ENCODE measurements around the gene PLEKHA4. TPM values are rescaled to one million over a fixed set of nuclear protein-coding genes. Genes with fewer than 3 reads are reported as not detected.

The PLEKHA4 gene
- total and polyA plus RNA-seq, 2 experiments from 2014 or later, result 12.2 to 12.3 TPM

DNA sequence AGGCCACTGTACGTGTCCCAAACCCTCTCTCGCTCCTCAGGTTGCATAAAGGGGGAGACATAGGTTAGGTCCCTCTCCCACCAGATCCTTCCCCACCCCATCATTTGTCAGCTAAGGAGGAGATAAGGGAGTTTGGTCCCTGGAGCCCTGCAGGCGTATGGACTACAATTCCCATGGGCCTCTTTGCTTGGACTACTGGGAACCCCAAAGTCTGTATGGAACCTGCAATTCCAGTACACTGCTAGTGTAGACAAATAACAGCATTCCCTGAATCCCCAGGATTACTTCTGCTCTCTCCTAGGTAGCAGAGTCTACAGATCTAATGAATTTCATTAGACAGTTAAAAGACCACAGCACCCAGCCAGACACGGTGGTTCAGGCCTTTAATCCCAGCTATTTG lies 16.1 kb downstream of the PLEKHA4 start:
- peaks cover 12% of the 10 kb centered on the region for H3K27me3 Mint-ChIP-seq (ENCODE audit: insufficient read depth, low read depth, poor library complexity)
- peak; percentile 32; the same call in 2 of the 3 replicates for ATAC-seq

More for the DNA sequence above, 16.1 kb downstream of the PLEKHA4 start:
- Histone ChIP-seq H3K4me2 (no peak overlapping the region), H4K20me1 (replicated peaks; ENCODE audit: insufficient read depth) (no peaks in the 10 kb centered on the region), H3K4me1 (ENCODE audit: insufficient read depth) (no peaks in the 10 kb centered on the region), H3K27me3 (ENCODE audit: insufficient read depth) (no peaks in the 10 kb centered on the region), H3K4me3 (no peak overlapping the region), H3K36me3 (ENCODE audit: insufficient read depth) (no peaks in the 10 kb centered on the region; the same call in 1 of the 2 replicates), H2AFZ (no peak overlapping the region), H3K9me2 (ENCODE audit: insufficient read depth) (no peaks in the 10 kb centered on the region), H3K27ac (ENCODE audit: low read depth) (no peak overlapping the region), H3K79me2 (replicated peaks; ENCODE audit: insufficient read depth) (no peaks in the 10 kb centered on the region), H3F3A (replicated peaks; ENCODE audit: low read depth) (no peaks in the 10 kb centered on the region)
- TF ChIP-seq CREB1 (CRISPR knock-in tag; IDR thresholded peaks at IDR 0.05; ENCODE audit: low read depth) (no peak), ZNF331 (CRISPR knock-in tag; IDR thresholded peaks at IDR 0.05; ENCODE audit: low read depth) (no peak), EZH2 (IDR thresholded peaks at IDR 0.05; ENCODE audit: low read depth, unreplicated experiment) (no peak), NANOG (IDR thresholded peaks at IDR 0.05; ENCODE audit: borderline replicate concordance) (no peak), POLR2AphosphoS5 (IDR thresholded peaks at IDR 0.05; ENCODE audit: low read depth) (no peak), ZNF114 (CRISPR knock-in tag; IDR thresholded peaks at IDR 0.05) (no peak), JUNB (IDR thresholded peaks at IDR 0.05; ENCODE audit: unreplicated experiment) (no peak), EZH2phosphoT487 (IDR thresholded peaks at IDR 0.05; ENCODE audit: unreplicated experiment) (no peak), STAT1 (IDR thresholded peaks at IDR 0.05; ENCODE audit: unreplicated experiment) (no peak)
- TF ChIP-seq, protein P1, sequence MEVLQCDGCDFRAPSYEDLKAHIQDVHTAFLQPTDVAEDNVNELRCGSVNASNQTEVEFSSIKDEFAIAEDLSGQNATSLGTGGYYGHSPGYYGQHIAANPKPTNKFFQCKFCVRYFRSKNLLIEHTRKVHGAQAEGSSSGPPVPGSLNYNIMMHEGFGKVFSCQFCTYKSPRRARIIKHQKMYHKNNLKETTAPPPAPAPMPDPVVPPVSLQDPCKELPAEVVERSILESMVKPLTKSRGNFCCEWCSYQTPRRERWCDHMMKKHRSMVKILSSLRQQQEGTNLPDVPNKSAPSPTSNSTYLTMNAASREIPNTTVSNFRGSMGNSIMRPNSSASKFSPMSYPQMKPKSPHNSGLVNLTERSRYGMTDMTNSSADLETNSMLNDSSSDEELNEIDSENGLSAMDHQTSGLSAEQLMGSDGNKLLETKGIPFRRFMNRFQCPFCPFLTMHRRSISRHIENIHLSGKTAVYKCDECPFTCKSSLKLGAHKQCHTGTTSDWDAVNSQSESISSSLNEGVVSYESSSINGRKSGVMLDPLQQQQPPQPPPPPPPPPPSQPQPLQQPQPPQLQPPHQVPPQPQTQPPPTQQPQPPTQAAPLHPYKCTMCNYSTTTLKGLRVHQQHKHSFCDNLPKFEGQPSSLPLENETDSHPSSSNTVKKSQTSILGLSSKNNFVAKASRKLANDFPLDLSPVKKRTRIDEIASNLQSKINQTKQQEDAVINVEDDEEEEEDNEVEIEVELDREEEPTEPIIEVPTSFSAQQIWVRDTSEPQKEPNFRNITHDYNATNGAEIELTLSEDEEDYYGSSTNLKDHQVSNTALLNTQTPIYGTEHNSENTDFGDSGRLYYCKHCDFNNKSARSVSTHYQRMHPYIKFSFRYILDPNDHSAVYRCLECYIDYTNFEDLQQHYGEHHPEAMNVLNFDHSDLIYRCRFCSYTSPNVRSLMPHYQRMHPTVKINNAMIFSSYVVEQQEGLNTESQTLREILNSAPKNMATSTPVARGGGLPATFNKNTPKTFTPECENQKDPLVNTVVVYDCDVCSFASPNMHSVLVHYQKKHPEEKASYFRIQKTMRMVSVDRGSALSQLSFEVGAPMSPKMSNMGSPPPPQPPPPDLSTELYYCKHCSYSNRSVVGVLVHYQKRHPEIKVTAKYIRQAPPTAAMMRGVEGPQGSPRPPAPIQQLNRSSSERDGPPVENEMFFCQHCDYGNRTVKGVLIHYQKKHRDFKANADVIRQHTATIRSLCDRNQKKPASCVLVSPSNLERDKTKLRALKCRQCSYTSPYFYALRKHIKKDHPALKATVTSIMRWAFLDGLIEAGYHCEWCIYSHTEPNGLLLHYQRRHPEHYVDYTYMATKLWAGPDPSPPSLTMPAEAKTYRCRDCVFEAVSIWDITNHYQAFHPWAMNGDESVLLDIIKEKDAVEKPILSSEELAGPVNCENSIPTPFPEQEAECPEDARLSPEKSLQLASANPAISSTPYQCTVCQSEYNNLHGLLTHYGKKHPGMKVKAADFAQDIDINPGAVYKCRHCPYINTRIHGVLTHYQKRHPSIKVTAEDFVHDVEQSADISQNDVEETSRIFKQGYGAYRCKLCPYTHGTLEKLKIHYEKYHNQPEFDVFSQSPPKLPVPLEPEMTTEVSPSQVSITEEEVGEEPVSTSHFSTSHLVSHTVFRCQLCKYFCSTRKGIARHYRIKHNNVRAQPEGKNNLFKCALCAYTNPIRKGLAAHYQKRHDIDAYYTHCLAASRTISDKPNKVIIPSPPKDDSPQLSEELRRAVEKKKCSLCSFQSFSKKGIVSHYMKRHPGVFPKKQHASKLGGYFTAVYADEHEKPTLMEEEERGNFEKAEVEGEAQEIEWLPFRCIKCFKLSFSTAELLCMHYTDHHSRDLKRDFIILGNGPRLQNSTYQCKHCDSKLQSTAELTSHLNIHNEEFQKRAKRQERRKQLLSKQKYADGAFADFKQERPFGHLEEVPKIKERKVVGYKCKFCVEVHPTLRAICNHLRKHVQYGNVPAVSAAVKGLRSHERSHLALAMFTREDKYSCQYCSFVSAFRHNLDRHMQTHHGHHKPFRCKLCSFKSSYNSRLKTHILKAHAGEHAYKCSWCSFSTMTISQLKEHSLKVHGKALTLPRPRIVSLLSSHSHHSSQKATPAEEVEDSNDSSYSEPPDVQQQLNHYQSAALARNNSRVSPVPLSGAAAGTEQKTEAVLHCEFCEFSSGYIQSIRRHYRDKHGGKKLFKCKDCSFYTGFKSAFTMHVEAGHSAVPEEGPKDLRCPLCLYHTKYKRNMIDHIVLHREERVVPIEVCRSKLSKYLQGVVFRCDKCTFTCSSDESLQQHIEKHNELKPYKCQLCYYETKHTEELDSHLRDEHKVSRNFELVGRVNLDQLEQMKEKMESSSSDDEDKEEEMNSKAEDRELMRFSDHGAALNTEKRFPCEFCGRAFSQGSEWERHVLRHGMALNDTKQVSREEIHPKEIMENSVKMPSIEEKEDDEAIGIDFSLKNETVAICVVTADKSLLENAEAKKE (CRISPR knock-in tag; IDR thresholded peaks at IDR 0.05), result no peak
- TF ChIP-seq, protein P2, sequence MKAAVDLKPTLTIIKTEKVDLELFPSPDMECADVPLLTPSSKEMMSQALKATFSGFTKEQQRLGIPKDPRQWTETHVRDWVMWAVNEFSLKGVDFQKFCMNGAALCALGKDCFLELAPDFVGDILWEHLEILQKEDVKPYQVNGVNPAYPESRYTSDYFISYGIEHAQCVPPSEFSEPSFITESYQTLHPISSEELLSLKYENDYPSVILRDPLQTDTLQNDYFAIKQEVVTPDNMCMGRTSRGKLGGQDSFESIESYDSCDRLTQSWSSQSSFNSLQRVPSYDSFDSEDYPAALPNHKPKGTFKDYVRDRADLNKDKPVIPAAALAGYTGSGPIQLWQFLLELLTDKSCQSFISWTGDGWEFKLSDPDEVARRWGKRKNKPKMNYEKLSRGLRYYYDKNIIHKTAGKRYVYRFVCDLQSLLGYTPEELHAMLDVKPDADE (IDR thresholded peaks at IDR 0.05), result no peak
- TF ChIP-seq, protein P3, sequence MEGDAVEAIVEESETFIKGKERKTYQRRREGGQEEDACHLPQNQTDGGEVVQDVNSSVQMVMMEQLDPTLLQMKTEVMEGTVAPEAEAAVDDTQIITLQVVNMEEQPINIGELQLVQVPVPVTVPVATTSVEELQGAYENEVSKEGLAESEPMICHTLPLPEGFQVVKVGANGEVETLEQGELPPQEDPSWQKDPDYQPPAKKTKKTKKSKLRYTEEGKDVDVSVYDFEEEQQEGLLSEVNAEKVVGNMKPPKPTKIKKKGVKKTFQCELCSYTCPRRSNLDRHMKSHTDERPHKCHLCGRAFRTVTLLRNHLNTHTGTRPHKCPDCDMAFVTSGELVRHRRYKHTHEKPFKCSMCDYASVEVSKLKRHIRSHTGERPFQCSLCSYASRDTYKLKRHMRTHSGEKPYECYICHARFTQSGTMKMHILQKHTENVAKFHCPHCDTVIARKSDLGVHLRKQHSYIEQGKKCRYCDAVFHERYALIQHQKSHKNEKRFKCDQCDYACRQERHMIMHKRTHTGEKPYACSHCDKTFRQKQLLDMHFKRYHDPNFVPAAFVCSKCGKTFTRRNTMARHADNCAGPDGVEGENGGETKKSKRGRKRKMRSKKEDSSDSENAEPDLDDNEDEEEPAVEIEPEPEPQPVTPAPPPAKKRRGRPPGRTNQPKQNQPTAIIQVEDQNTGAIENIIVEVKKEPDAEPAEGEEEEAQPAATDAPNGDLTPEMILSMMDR (conservative IDR thresholded peaks at IDR 0.05; ENCODE audit: low read depth in 2 of 2), result no peak
- TF ChIP-seq, protein P4, sequence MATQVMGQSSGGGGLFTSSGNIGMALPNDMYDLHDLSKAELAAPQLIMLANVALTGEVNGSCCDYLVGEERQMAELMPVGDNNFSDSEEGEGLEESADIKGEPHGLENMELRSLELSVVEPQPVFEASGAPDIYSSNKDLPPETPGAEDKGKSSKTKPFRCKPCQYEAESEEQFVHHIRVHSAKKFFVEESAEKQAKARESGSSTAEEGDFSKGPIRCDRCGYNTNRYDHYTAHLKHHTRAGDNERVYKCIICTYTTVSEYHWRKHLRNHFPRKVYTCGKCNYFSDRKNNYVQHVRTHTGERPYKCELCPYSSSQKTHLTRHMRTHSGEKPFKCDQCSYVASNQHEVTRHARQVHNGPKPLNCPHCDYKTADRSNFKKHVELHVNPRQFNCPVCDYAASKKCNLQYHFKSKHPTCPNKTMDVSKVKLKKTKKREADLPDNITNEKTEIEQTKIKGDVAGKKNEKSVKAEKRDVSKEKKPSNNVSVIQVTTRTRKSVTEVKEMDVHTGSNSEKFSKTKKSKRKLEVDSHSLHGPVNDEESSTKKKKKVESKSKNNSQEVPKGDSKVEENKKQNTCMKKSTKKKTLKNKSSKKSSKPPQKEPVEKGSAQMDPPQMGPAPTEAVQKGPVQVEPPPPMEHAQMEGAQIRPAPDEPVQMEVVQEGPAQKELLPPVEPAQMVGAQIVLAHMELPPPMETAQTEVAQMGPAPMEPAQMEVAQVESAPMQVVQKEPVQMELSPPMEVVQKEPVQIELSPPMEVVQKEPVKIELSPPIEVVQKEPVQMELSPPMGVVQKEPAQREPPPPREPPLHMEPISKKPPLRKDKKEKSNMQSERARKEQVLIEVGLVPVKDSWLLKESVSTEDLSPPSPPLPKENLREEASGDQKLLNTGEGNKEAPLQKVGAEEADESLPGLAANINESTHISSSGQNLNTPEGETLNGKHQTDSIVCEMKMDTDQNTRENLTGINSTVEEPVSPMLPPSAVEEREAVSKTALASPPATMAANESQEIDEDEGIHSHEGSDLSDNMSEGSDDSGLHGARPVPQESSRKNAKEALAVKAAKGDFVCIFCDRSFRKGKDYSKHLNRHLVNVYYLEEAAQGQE (IDR thresholded peaks at IDR 0.05; ENCODE audit: unreplicated experiment), result no peak
- Mint-ChIP-seq H3K4me1 (no peaks in the 10 kb centered on the region), H3K36me3 (ENCODE audit: low read depth) (no peaks in the 10 kb centered on the region), H3K27ac (no peak overlapping the region), H3K4me3 (no peak overlapping the region), H3K9me3 (no peaks in the 10 kb centered on the region)
- no peak for DNase-seq (ENCODE audit: low spot score)
